ENCODE measurements around the gene FBXO28.

Gene FBXO28

GRCh38 chr1:224175617-224176016 is 61.7 kb downstream of the FBXO28 start (continued):
- TF ChIP-seq PATZ1 (CRISPR knock-in tag; IDR thresholded peaks at IDR 0.05; ENCODE audit: borderline replicate concordance) = no peak
- no peak for TF ChIP-seq SNAI2 (CRISPR knock-in tag; IDR thresholded peaks at IDR 0.05)
- TF ChIP-seq, protein P1, sequence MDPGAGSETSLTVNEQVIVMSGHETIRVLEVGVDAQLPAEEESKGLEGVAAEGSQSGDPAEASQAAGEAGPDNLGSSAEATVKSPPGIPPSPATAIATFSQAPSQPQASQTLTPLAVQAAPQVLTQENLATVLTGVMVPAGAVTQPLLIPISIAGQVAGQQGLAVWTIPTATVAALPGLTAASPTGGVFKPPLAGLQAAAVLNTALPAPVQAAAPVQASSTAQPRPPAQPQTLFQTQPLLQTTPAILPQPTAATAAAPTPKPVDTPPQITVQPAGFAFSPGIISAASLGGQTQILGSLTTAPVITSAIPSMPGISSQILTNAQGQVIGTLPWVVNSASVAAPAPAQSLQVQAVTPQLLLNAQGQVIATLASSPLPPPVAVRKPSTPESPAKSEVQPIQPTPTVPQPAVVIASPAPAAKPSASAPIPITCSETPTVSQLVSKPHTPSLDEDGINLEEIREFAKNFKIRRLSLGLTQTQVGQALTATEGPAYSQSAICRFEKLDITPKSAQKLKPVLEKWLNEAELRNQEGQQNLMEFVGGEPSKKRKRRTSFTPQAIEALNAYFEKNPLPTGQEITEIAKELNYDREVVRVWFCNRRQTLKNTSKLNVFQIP (CRISPR knock-in tag; IDR thresholded peaks at IDR 0.05; ENCODE audit: borderline replicate concordance, low read depth) = no peak
- TF ChIP-seq TOX (CRISPR knock-in tag; IDR thresholded peaks at IDR 0.05; ENCODE audit: borderline replicate concordance) = no peak
- no peak for TF ChIP-seq CREB5 (CRISPR knock-in tag; IDR thresholded peaks at IDR 0.05; ENCODE audit: low read depth)
- TF ChIP-seq ISL1 (CRISPR knock-in tag; IDR thresholded peaks at IDR 0.05) = no peak
- no peak for TF ChIP-seq TCF4 (CRISPR knock-in tag; IDR thresholded peaks at IDR 0.05; ENCODE audit: borderline replicate concordance)
- no peak for TF ChIP-seq CSDC2 (CRISPR knock-in tag; IDR thresholded peaks at IDR 0.05)

- ATAC-seq = no peak
- no peak for TF ChIP-seq ZFP30 (CRISPR knock-in tag; IDR thresholded peaks at IDR 0.05)
- TF ChIP-seq ESRRG (CRISPR knock-in tag; IDR thresholded peaks at IDR 0.05) = no peak
- TF ChIP-seq GLIS3 (CRISPR knock-in tag; IDR thresholded peaks at IDR 0.05) = no peak
- TF ChIP-seq ZFP3 (CRISPR knock-in tag; IDR thresholded peaks at IDR 0.05) = no peak
- no peak for TF ChIP-seq SNAI2 (CRISPR knock-in tag; IDR thresholded peaks at IDR 0.05)
- TF ChIP-seq ZC3H10 (CRISPR knock-in tag; IDR thresholded peaks at IDR 0.05) = no peak
These were observed 63.6 kb downstream of the FBXO28 start for GRCh38 chr1:224177356-224177999.

DNA sequence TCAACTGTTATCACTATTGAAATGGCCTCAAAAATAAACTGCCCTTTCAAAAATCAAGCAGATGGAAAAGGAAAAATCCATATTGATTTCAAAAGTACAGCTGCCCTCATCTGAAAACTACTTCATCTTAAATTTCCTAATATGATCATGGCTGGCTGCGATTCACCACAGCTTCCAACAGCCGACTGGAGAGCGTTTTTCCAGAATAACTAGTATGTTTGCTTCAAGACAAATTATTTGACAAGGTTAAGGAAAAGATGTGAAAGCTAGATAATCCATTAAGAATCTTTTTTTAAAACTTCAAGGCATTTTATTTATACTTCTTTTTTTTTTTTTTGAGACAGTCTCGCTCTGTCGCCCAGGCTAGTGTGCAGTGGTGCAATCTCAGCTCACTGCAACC is 65.0 kb downstream of the FBXO28 start:
- ATAC-seq = no peak
- TF ChIP-seq, protein P2, sequence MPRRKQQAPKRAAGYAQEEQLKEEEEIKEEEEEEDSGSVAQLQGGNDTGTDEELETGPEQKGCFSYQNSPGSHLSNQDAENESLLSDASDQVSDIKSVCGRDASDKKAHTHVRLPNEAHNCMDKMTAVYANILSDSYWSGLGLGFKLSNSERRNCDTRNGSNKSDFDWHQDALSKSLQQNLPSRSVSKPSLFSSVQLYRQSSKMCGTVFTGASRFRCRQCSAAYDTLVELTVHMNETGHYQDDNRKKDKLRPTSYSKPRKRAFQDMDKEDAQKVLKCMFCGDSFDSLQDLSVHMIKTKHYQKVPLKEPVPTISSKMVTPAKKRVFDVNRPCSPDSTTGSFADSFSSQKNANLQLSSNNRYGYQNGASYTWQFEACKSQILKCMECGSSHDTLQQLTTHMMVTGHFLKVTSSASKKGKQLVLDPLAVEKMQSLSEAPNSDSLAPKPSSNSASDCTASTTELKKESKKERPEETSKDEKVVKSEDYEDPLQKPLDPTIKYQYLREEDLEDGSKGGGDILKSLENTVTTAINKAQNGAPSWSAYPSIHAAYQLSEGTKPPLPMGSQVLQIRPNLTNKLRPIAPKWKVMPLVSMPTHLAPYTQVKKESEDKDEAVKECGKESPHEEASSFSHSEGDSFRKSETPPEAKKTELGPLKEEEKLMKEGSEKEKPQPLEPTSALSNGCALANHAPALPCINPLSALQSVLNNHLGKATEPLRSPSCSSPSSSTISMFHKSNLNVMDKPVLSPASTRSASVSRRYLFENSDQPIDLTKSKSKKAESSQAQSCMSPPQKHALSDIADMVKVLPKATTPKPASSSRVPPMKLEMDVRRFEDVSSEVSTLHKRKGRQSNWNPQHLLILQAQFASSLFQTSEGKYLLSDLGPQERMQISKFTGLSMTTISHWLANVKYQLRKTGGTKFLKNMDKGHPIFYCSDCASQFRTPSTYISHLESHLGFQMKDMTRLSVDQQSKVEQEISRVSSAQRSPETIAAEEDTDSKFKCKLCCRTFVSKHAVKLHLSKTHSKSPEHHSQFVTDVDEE (CRISPR knock-in tag; IDR thresholded peaks at IDR 0.05) = no peak
- TF ChIP-seq, protein P1 (CRISPR knock-in tag; IDR thresholded peaks at IDR 0.05; ENCODE audit: borderline replicate concordance, low read depth) = no peak
- TF ChIP-seq ZNF70 (CRISPR knock-in tag; IDR thresholded peaks at IDR 0.05) (no peak), ESRRG (CRISPR knock-in tag; IDR thresholded peaks at IDR 0.05) (no peak), CREB5 (CRISPR knock-in tag; IDR thresholded peaks at IDR 0.05; ENCODE audit: low read depth) (no peak), ARNTL (CRISPR knock-in tag; IDR thresholded peaks at IDR 0.05; ENCODE audit: borderline replicate concordance, low read depth) (no peak)

Data from SK-N-SH treated with all-trans-retinoic acid at 6 μM for 48 hours (cell line).